HL-60/S4 (cell line): Measurements from ENCODE around the gene DNA2.

Experiments used
- in situ Hi-C: fragments of 300-500 bp; cut with MboI; formaldehyde crosslinking; loops from 2 replicates; pipeline ENCODE4 v1.14.3; 2022; ENCODE audit warnings: low sequenced_read_pairs

DNA2 gene

DNA sequence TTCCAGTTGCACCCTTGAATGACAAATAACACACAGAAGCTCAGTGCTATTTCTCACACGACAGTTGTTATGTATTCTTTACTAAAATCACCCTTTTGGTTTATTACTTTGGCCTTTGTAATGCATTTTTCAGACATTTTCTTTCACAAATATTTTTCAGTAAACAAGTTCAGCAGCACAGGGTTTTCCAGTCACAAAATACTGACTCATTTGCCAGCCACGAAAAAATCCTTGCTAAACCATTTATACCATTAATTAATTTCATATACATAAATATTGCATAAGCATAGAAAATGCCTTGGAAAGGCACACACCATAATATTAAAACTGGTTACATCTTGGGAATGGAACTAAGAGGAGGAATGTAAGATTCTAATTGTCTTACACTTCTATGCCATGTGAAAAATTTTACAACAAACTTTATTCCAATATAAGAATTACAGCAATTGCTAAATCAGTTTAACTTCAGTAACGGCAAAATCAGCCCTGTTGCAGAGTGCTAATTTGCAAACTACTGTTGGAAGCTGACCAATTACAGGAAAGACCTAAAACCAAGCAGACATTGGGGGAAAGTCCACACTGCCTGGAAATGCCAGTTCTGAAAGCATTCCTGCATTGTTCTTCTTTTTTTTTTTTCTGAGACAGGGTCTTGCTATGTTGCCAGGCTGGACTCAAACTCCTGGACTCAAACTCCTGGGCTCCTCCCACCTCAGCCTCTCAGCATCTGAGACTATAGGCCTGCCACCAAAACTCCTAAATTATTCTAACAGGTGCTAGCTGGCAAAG lies 107.5 kb downstream of the DNA2 start:
- in situ Hi-C loops, result no loop called here
